HUDEP-2 (cell line): Measurements from ENCODE around the gene KLRF2.
"Not testable (repeated sequence)": the region's sequence is repeated elsewhere in the genome, so short reads cannot be mapped to it uniquely, and the experiment has no call there.

Experiments
- DNase-seq, 76 experiments: peaks; one replicate each; lab custom pipeline; 2025; ENCODE audit not compliant: unreplicated experiment in 76 of 76; lab: John Stamatoyannopoulos, UW

Gene KLRF2, protein sequence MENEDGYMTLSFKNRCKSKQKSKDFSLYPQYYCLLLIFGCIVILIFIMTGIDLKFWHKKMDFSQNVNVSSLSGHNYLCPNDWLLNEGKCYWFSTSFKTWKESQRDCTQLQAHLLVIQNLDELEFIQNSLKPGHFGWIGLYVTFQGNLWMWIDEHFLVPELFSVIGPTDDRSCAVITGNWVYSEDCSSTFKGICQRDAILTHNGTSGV

GRCh38 chr12:9881246-9881645, at the start of gene KLRF2:
Gene KLRF2, plus strand, starts transcription at chr12:9881489. Its CDS starts 107 bp downstream, at chr12:9881596.
- DNase-seq: no peak

DNA sequence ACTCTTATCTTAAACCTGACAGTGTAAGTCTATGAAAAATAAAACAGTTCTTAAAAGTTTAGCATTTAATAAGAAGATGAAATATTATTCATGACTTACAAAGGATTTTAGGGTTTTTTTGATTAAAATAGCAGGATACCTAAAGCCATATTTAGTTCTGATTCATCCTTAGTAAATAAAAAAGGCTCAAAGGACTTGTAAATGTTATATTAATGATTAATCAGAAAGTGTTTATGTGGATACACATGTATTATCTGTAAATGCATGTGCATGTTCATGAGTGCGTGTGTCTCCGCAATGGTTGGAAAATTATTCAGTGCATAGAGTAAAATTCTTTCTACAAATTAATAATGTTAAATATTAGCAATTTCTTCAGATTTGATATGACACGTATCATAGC, 49.6 kb upstream of the KLRF2 start:
- DNase-seq: no peak

- DNase-seq: no peak
These were observed 37.9 kb upstream of the KLRF2 start for GRCh38 chr12:9843407-9843806.

- no peak for DNase-seq
These were observed 32.4 kb upstream of the KLRF2 start for GRCh38 chr12:9848899-9849298.

DNA sequence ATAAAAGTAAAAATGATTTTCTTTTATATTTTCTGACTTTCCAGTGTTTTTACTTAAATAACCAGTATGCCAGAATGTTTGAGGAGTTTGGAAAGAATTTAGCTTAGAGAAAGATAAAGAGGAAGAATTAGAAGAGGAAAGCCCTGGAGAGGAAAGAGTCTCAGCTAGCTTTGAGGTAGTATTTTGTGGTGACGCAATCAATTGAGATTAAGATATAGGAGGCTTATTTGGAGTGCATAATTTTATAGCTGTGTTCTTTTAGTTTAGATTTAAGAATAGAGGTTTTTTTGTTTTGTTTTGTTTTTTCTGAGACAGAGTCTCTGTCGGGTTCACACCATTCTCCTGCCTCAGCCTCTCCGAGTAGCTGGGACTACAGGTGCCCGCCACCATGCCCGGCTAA, 30.2 kb upstream of the KLRF2 start:
- no peak for DNase-seq

- no peak for DNase-seq
These were observed 29.4 kb upstream of the KLRF2 start for GRCh38 chr12:9851927-9852326.

DNA sequence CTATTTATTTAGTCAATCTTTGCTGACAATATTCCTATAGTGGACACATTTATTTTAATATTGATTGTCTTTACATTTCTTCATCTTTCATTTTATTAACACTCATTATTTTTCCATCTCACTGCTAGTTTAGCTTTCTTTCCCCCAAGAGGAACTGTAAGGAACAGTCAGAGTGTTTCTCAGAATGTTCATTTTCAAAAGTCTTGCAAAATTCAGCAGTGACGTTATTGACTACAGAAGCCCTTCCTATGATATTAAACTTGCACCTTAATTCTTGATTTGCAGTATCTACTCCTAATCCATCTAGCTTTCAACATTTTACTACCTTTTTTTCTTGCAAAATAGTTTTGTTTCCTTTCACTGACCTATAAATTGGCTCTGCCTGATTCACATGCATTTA, 25.1 kb upstream of the KLRF2 start:
- DNase-seq: no peak

DNA sequence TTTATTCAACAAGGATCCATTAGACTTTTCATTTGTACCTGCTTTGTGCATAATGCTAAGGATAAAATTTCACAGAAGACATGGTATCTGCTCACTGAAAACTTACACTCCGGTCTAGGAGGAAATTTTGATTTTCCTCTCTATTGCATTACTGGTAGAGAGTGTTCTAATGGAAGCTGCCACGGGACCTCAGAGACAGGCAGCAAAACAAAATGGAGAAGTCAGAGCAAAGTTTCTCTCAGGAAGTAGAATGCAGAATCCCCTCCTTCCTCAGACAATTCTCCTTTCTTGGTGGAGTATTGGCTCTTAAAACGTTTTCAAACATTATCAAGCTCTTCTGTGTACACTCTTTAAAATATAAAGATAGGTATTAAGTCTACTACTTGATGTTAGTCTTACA, 24.4 kb upstream of the KLRF2 start:
- no peak for DNase-seq

GRCh38 chr12:9858135-9858534, 23.2 kb upstream of the KLRF2 start:
- DNase-seq: no peak

GRCh38 chr12:9864913-9865675, 16.2 kb upstream of the KLRF2 start:
- no peak for DNase-seq

- DNase-seq: no peak
These were observed 14.4 kb upstream of the KLRF2 start for GRCh38 chr12:9866860-9867269.

- no peak for DNase-seq
These were observed 13.8 kb upstream of the KLRF2 start for GRCh38 chr12:9867531-9867930.

DNA sequence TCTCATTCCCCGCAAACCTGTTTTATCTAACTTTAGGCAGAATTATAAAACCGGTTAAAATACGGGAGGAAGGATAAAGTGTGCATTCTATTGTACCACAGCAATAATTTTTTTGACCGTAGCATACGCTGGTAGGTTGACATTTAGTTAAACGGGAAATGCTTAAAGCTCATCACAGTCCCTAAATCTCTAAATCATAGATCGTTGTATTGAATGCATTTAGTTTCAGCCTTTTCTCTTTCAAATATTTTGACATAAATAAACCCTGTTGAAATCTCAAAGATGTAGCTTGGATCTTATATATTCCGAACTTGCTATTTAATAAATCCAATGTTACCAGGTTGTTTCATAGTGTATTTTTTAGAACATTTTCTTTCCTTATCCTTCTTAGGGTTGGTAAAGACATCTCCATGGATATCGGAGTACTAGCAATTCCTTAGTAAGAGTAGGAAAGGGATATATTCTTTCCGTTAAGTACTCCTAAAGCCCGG, 12.9 kb upstream of the KLRF2 start:
- no peak for DNase-seq

DNA sequence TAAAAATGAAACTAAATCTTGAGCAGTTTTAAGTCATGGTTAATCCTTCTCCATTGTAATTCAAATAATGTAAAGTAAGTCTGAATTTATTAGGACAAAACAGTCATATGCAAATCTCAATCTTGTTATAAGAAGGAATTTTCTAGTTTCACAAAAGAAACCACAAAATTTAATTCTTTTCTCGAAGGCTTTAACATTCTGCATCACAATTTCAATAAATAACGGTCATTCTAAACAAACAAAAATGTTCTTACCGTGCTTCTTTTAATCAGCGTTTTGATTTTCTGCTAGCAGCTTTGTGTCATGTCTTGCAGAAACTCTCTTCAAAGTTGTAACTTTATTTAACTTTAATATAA, 12.4 kb upstream of the KLRF2 start:
- DNase-seq: no peak

DNA sequence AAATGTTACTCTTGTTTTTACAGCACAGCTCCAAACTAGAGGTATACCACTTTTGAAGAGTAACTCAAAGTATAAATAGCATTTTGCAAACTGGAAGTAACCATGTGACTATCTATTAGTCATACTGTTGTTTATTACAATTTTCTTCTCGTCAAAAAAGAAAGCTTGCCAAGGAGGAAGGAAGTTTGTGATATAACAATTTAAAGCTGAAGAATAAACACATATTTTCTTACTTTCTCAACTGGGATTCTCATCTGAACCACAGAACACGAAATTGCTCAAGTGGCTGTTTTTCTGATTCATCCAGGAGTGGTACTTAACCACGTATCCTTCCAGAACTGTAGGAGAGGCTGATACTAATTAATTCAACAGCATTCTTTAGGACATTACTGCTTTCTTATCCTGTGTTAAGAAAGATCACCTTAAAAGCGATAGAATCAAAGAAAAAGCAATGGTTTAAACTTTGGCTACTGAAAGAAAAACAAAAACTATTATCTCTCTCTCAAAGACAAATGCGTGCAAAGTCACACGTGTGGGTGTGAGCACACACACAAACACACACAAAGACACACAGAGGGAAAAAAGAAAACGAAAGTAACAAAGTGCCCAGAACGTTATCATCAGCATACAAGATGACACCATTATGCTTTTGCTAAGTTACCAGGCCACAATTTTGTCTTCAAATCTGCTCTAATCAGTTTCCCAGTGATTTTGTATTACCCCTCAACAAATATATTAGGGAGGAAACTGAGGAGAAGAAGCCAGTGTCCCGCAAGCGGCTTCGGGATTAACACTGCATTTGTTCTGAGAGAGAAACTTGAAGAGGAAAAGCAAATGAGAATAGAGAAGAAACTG, 11.8 kb upstream of the KLRF2 start, which contains the start of gene CLEC2B:
Gene CLEC2B, minus strand, starts transcription at position 48 of the 855 bp plus-strand sequence.
- peak in 4 of 76 experiments; percentile 1 to 21 (median 8) for DNase-seq

- DNase-seq: no peak
These were observed 10.9 kb upstream of the KLRF2 start for GRCh38 chr12:9870286-9870866.

GRCh38 chr12:9872162-9872561, 9.1 kb upstream of the KLRF2 start:
- DNase-seq: no peak

DNA sequence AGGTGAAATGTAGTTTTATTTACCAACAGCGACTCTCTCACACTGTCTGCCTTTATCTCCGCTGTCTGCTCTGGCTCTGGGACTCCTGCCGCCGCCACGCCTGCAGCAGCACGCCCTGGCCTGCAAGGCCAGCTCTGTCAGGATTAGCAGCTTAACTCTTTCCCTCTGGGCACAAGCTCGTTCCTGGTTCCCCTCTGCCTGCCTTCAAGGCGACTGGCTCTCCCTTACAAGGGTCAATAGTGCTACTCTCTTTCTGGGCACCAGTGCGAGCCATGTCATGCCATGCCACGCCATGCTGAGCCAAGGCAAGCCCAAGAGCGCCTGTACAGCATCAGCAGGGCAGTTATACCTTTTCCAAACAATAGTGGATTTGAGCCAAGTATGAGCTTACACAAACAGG, 8.5 kb upstream of the KLRF2 start:
- DNase-seq: no peak

DNA sequence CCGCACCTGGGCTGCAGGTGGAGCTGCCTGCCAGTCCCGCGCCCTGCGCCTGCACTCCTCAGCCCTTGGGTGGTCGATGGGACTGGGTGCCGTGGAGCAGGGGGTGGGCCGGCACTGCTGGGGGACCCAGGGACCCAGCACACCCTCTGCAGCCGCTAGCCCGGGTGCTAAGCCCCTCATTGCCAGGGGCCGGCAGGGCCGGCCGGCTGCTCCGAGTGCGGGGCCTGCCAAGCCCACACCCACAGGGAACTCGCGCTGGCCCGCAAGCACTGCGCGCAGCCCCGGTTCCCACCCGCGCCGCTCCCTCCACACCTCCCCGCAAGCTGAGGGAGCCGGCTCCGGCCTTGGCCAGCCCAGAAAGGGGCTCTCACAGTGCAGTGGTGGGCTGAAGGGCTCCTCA, 5.2 kb upstream of the KLRF2 start:
- not testable (repeated sequence) for DNase-seq

- no peak for DNase-seq
These were observed 684 bp upstream of the KLRF2 start for GRCh38 chr12:9880532-9881078.

DNA sequence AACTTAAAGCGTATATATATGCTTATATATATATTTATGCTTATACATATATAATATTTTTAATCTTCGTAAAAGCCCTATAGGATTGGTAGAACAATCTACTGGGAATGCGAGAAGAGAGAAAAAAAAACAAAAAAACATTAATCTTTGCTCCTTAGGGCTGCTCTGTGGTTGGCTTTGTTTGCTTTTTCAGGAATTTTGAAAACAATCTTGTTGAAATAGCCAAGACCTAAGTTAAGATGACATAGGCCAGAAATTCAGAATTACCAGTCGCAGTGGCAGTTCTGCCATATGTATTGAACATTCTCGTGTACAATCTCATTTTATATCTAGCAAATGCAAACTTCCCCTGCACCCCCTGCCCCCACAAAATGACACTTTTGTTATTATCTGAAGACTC, 699 bp downstream of the KLRF2 start:
- DNase-seq: no peak
